Nephron progenitor cell (in vitro differentiated cells): ENCODE data around the gene BCKDK.

Source experiments
- DNase-seq: peaks from one replicate; pipeline ENCODE4 v3.0.0; 2021
- H3K27ac Mint-ChIP-seq: 2 replicates; pipeline ENCODE4 v1.8.0; 2021; ENCODE audit warnings: mild to moderate bottlenecking, moderate library complexity, mixed read lengths
- H3K27me3 Mint-ChIP-seq: 2 replicates; pipeline ENCODE4 v1.8.0; 2021; ENCODE audit warnings: mild to moderate bottlenecking, low read depth, mixed read lengths; ENCODE audit not compliant: poor library complexity
- H3K36me3 Mint-ChIP-seq: 2 replicates; pipeline ENCODE4 v1.8.0; 2021; ENCODE audit warnings: low read depth, mixed read lengths
- H3K4me1 Mint-ChIP-seq: 2 replicates; pipeline ENCODE4 v1.8.0; 2021; ENCODE audit warnings: mixed read lengths
- H3K4me3 Mint-ChIP-seq: 2 replicates; pipeline ENCODE4 v1.8.0; 2021; ENCODE audit warnings: mild to moderate bottlenecking, moderate library complexity, mixed read lengths
- H3K9me3 Mint-ChIP-seq: 2 replicates; pipeline ENCODE4 v1.8.0; 2021; ENCODE audit warnings: mild to moderate bottlenecking, moderate library complexity, mixed read lengths
- TF ChIP-seq, protein P1 (sequence below): fragments of 200-600 bp; sonication (generic); IDR thresholded peaks from 2 replicates; pipeline ENCODE4 v1.5.0; 2021; ENCODE audit warnings: antibody characterized with exemption

The BCKDK gene

DNA sequence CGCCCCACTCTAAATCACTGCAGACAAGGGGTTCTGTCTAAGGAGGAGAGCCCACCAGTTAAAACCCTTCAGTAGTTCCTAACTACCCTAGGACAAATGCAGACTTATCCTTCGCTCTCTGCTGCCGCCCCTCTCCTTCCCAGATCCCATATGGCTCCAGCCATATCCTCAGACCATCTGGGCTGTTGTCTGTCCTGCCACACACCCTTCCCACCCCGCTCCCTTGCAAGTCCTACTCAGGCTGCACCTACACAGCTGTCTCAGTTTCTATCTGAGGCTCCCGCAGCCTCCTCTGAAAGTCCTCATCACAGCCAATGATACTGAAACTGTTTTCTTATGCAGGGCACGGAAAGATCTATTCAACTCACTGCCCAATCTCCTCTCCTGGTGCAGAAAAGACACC is 720 bp upstream of the BCKDK start:
- Mint-ChIP-seq H3K36me3 (peaks cover 16% of the 10 kb centered on the region), H3K27ac (peak overlapping the region; percentile 57), H3K27me3 (peaks cover 3% of the 10 kb centered on the region), H3K4me1 (peaks cover 20% of the 10 kb centered on the region), H3K9me3 (peaks cover 9% of the 10 kb centered on the region), H3K4me3 (peak overlapping the region; percentile 88)
- TF ChIP-seq, protein P1, sequence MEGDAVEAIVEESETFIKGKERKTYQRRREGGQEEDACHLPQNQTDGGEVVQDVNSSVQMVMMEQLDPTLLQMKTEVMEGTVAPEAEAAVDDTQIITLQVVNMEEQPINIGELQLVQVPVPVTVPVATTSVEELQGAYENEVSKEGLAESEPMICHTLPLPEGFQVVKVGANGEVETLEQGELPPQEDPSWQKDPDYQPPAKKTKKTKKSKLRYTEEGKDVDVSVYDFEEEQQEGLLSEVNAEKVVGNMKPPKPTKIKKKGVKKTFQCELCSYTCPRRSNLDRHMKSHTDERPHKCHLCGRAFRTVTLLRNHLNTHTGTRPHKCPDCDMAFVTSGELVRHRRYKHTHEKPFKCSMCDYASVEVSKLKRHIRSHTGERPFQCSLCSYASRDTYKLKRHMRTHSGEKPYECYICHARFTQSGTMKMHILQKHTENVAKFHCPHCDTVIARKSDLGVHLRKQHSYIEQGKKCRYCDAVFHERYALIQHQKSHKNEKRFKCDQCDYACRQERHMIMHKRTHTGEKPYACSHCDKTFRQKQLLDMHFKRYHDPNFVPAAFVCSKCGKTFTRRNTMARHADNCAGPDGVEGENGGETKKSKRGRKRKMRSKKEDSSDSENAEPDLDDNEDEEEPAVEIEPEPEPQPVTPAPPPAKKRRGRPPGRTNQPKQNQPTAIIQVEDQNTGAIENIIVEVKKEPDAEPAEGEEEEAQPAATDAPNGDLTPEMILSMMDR: no peak
- no peak for DNase-seq

DNA sequence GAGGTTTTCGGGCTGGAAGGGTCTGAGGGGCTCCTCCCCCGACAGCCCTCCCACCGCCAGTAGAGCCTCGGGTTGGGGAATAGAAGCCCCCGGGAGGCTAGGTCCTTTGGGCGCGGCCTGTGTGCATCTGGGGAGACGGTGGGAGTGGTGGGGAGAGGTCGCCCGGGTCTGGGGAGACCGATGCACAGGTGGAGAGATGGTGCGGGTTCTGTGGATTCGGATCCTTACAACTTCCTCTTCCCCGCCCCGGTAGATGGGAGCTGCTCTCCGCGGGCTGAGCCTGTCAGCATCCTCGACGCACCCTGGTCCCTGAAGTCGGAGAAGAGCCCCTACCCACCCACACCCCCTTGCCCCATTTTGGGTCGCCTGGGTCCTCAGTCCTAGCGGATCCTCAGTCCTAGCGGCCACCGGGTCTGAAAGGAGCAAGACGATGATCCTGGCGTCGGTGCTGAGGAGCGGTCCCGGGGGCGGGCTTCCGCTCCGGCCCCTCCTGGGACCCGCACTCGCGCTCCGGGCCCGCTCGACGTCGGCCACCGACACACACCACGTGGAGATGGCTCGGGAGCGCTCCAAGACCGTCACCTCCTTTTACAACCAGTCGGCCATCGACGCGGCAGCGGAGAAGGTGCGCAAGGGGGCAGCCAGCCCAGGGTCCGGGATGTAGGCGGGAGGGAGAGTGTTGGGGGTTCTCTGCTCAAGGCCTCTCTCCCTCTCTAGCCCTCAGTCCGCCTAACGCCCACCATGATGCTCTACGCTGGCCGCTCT is 790 bp downstream of the BCKDK start:
- peaks cover 3% of the 10 kb centered on the region for H3K9me3 Mint-ChIP-seq
- peaks cover 3% of the 10 kb centered on the region for H3K27me3 Mint-ChIP-seq
- peak overlapping the region; percentile 88 for H3K4me3 Mint-ChIP-seq
- TF ChIP-seq, protein P1: no peak
- DNase-seq: no peak
- H3K36me3 Mint-ChIP-seq: peaks cover 16% of the 10 kb centered on the region
- H3K4me1 Mint-ChIP-seq: peaks cover 20% of the 10 kb centered on the region
- no peak overlapping the region for H3K27ac Mint-ChIP-seq

DNA sequence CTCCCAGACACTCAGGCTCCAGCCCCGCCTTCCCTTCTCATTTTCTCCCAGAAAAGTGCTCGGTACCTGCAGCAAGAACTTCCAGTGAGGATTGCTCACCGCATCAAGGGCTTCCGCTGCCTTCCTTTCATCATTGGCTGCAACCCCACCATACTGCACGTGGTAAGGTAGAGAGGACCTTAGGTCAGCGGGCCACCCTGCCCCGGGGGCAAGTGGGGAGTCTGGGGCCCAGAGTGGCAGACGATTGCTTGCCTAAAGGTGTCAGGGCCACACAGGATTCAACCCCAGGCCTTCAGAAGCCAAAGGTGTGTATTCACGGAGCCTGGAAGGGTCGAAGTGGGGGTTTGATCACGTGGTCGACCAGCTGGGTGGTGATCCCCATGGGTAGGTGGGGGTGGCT is 1.4 kb downstream of the BCKDK start:
- TF ChIP-seq, protein P1: no peak
- no peak overlapping the region for H3K27ac Mint-ChIP-seq
- H3K27me3 Mint-ChIP-seq: peaks cover 3% of the 10 kb centered on the region
- H3K4me1 Mint-ChIP-seq: peaks cover 20% of the 10 kb centered on the region
- H3K9me3 Mint-ChIP-seq: peaks cover 3% of the 10 kb centered on the region
- peaks cover 16% of the 10 kb centered on the region for H3K36me3 Mint-ChIP-seq
- no peak for DNase-seq
- H3K4me3 Mint-ChIP-seq: peak overlapping the region; percentile 88

DNA sequence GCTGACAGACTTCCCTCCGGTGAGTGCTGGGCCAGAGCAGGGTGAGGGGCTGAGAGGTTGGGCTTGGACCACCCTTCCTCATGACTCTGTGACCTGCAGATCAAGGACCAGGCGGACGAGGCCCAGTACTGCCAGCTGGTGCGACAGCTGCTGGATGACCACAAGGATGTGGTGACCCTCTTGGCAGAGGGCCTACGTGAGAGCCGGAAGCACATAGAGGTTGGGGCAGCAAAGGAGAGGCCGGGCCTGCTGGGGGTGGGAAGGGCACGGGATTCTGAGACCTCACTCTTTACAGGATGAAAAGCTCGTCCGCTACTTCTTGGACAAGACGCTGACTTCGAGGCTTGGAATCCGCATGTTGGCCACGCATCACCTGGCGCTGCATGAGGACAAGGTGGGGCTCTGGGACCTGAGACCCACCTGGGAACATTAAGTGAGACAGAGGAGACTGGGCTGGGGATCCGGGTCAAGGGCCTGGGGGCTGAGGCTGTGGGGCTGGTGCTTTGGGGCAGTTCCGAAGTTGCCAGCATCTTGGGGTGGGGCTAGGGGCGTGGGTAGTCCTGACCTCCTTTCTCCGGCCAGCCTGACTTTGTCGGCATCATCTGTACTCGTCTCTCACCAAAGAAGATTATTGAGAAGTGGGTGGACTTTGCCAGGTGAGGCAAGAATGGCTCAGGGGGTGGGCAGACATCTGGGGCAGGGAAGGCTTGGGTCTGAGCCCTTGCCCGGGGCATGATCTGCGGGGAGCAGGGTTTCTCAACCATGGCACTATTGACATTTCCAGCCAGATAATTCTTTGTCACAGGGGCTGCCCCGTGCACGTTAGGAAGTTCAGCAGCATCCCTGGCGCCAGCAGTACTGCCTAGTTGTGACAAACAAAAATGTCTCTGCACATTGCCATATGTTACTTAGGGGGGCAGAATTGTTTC is 2.2 kb downstream of the BCKDK start:
- Mint-ChIP-seq H3K9me3 (peaks cover 3% of the 10 kb centered on the region), H3K27me3 (peaks cover 3% of the 10 kb centered on the region), H3K4me1 (peaks cover 20% of the 10 kb centered on the region), H3K36me3 (peaks cover 16% of the 10 kb centered on the region), H3K4me3 (peak overlapping the region; percentile 63), H3K27ac (peak overlapping the region; percentile 92)
- TF ChIP-seq, protein P1: no peak
- no peak for DNase-seq

DNA sequence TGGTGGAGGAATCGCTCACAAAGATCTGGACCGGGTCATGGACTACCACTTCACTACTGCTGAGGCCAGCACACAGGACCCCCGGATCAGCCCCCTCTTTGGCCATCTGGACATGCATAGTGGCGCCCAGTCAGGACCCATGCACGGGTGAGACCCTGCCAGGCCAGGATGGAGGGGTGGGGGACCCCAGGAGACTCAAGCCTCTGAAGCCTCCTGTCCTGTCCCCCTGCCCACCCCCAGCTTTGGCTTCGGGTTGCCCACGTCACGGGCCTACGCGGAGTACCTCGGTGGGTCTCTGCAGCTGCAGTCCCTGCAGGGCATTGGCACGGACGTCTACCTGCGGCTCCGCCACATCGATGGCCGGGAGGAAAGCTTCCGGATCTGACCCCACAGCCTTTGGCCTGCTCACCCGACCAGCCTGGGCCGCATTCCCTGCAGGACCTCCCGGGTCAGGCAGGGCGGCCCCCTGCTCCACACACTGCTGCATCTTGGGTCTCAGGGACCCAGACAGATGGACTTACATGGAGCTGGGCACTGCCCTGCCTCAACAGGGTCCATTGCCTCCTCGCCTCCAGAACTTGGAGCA is 3.8 kb downstream of the BCKDK start:
- peaks cover 20% of the 10 kb centered on the region for H3K4me1 Mint-ChIP-seq
- no peak for DNase-seq
- H3K27ac Mint-ChIP-seq: no peak overlapping the region
- H3K36me3 Mint-ChIP-seq: peaks cover 16% of the 10 kb centered on the region
- H3K9me3 Mint-ChIP-seq: no peaks in the 10 kb centered on the region
- H3K27me3 Mint-ChIP-seq: peaks cover 3% of the 10 kb centered on the region
- H3K4me3 Mint-ChIP-seq: no peak overlapping the region
- TF ChIP-seq, protein P1: no peak
